RWPE2 (cell line): ENCODE results near the gene ADGRD2.

ENCODE experiments used
- ATAC-seq: fragments of 200-7000 bp; cut with Tn5 transposase; 3 replicates; pipeline ENCODE4 v1.9.1; 2021; ENCODE audit warnings: low read depth
- DNase-seq: peaks from one replicate; pipeline ENCODE4 v3.0.0-alpha.2; 2020; ENCODE audit warnings: low spot score
- H3K27ac ChIP-seq: fragments of 450-650 bp; 2 replicates; pipeline ENCODE4 v1.5.1; 2017; ENCODE audit warnings: mild to moderate bottlenecking; ENCODE audit not compliant: poor library complexity, severe bottlenecking
- H3K27me3 ChIP-seq: fragments of 250-450 bp; sonication (Bioruptor Pico); 2 replicates; pipeline ENCODE4 v1.5.1; 2021; ENCODE audit warnings: mild to moderate bottlenecking, moderate library complexity; ENCODE audit not compliant: insufficient read depth, poor library complexity, severe bottlenecking
- H3K36me3 ChIP-seq: fragments of 250-450 bp; sonication (Bioruptor Pico); 2 replicates; pipeline ENCODE4 v1.5.1; 2020; ENCODE audit warnings: low read depth, mild to moderate bottlenecking, moderate library complexity
- H3K4me1 ChIP-seq: fragments of 250-450 bp; sonication (Bioruptor Pico); 2 replicates; pipeline ENCODE4 v1.5.1; 2021; ENCODE audit warnings: mild to moderate bottlenecking, moderate library complexity; ENCODE audit not compliant: insufficient read depth, poor library complexity, severe bottlenecking
- H3K4me3 ChIP-seq: fragments of 250-450 bp; sonication (Bioruptor Pico); 2 replicates; pipeline ENCODE4 v1.5.1; 2021; ENCODE audit warnings: mild to moderate bottlenecking, moderate library complexity; ENCODE audit not compliant: severe bottlenecking
- H3K9me3 ChIP-seq: fragments of 250-450 bp; sonication (Bioruptor Pico); 2 replicates; pipeline ENCODE4 v1.5.1; 2021; ENCODE audit warnings: mild to moderate bottlenecking, moderate library complexity; ENCODE audit not compliant: severe bottlenecking
- CTCF ChIP-seq: fragments of 450-650 bp; IDR thresholded peaks from one replicate; pipeline ENCODE4 v1.5.1; 2017; ENCODE audit warnings: mild to moderate bottlenecking, moderate library complexity; ENCODE audit not compliant: poor library complexity, severe bottlenecking

Gene ADGRD2

GRCh38 chr9:124475158-124475867, 25.1 kb downstream of the ADGRD2 start:
- Histone ChIP-seq H3K4me3 (no peak overlapping the region), H3K9me3 (no peaks in the 10 kb centered on the region), H3K4me1 (no peaks in the 10 kb centered on the region), H3K36me3 (no peaks in the 10 kb centered on the region), H3K27ac (no peak overlapping the region), H3K27me3 (peaks cover 20% of the 10 kb centered on the region)
- TF ChIP-seq CTCF, result no peak
- DNase-seq (no peak), ATAC-seq (no peak)

- no peaks in the 10 kb centered on the region for H3K9me3 ChIP-seq
- DNase-seq, result no peak
- H3K27ac ChIP-seq, result no peak overlapping the region
- H3K4me1 ChIP-seq, result no peaks in the 10 kb centered on the region
- no peak overlapping the region for H3K4me3 ChIP-seq
- no peak for ATAC-seq
- H3K27me3 ChIP-seq, result peaks cover 20% of the 10 kb centered on the region
- TF ChIP-seq CTCF, result no peak
- no peaks in the 10 kb centered on the region for H3K36me3 ChIP-seq
Measured at GRCh38 chr9:124475868-124476690, 25.8 kb downstream of the ADGRD2 start.

- Histone ChIP-seq H3K4me1 (no peaks in the 10 kb centered on the region), H3K27ac (no peak overlapping the region), H3K27me3 (peaks cover 20% of the 10 kb centered on the region), H3K4me3 (no peak overlapping the region), H3K36me3 (no peaks in the 10 kb centered on the region), H3K9me3 (no peaks in the 10 kb centered on the region)
- no peak for ATAC-seq
- DNase-seq, result no peak
- TF ChIP-seq CTCF, result no peak
Measured at GRCh38 chr9:124477211-124477647, 27.0 kb downstream of the ADGRD2 start.

GRCh38 chr9:124477648-124478285, 27.5 kb downstream of the ADGRD2 start:
- DNase-seq, result no peak

More at GRCh38 chr9:124477648-124478285, 27.5 kb downstream of the ADGRD2 start:
- no peaks in the 10 kb centered on the region for H3K4me1 ChIP-seq
- no peak overlapping the region for H3K4me3 ChIP-seq
- no peaks in the 10 kb centered on the region for H3K9me3 ChIP-seq
- no peak for ATAC-seq
- peaks cover 20% of the 10 kb centered on the region for H3K27me3 ChIP-seq
- no peak for TF ChIP-seq CTCF
- no peak overlapping the region for H3K27ac ChIP-seq
- no peaks in the 10 kb centered on the region for H3K36me3 ChIP-seq
